ENCODE measurements around the gene SOX13.
"Not testable (repeated sequence)": the region's sequence is repeated elsewhere in the genome, so short reads cannot be mapped to it uniquely, and the experiment has no call there.

- not testable (repeated sequence) for TF ChIP-seq CTCF, POLR2A (IDR thresholded peaks at IDR 0.05)
These were observed 17.2 kb downstream of the SOX13 start for GRCh38 chr1:204090132-204090531.
